ENCODE data around the gene CGB8. TPM values are rescaled to one million over a fixed set of nuclear protein-coding genes. Genes with fewer than 3 reads are reported as not detected.
"Not testable (repeated sequence)": the region's sequence is repeated elsewhere in the genome, so short reads cannot be mapped to it uniquely, and the experiment has no call there.

Gene CGB8
- total and polyA plus RNA-seq, 5 experiments from 2014 or later: not detected

DNA sequence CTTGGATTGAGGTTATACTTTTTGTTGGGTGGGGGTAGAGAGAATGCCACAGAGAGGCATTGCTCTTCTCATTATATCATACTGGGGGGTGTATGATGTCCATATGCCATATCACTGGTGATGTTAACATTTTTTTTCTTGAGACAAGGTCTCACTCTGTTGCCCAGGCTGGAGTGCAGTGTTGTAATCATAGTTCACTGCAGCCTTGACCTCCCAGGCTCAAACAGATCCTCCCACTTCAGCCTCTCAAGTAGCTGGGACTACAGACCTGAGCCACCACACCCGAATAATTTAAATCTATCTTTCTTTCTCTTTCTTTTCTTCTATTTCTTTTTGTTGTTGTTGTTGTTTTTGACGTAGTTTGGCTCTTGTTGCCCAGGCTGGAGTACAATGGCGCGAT lies 31.5 kb upstream of the CGB8 start:
- ATAC-seq: no peak
- H3K27me3 Mint-ChIP-seq: peaks cover 3 to 32% (median 25%) of the 10 kb centered on the region in 5 donors
- H3K4me3 Mint-ChIP-seq: no peak overlapping the region
- POLR2A ChIA-PET: no interaction called here
- DNase-seq: no peak
- H3K9me3 Mint-ChIP-seq: peaks cover 0 to 2% (median 0%) of the 10 kb centered on the region in 9 donors
- peaks cover 5 to 12% (median 10%) of the 10 kb centered on the region in 4 donors for H3K4me1 Mint-ChIP-seq
- peaks cover 0 to 3% (median 0%) of the 10 kb centered on the region in 3 donors for H3K36me3 Mint-ChIP-seq
- no peak overlapping the region for H3K27ac Mint-ChIP-seq

DNA sequence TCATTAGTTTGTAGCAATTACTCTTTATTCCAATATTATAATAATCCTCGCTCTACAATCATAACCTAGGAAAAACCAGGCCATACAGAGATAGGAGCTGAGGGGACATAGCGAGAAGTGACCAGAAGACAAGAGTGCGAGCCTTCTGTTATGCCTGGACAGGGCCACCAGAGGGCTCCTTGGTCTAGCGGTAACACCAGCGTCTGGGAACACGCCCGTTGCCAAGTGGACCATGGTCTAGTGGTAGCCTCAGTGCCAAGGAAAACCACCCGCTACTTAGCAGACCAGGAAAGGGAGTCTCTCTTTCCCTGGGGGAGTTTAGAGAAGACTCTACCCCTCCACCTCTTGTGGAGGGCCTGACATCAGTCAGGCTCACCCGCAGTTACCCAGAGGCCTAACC lies 26.0 kb upstream of the CGB8 start:
- ATAC-seq, H3K27ac Mint-ChIP-seq, DNase-seq, H3K9me3 Mint-ChIP-seq, H3K4me3 Mint-ChIP-seq: not testable (repeated sequence)
- Mint-ChIP-seq H3K4me1 (peaks cover 11 to 20% (median 12%) of the 10 kb centered on the region in 4 donors), H3K36me3 (peaks cover 0 to 17% (median 9%) of the 10 kb centered on the region in 3 donors), H3K27me3 (peaks cover 20 to 63% (median 50%) of the 10 kb centered on the region in 5 donors)
- POLR2A ChIA-PET: interaction anchor here (0.9 kb wide), 1 partner anchor 84 kb away, joined by 3 read pairs; no protein-coding TSS in a partner anchor

DNA sequence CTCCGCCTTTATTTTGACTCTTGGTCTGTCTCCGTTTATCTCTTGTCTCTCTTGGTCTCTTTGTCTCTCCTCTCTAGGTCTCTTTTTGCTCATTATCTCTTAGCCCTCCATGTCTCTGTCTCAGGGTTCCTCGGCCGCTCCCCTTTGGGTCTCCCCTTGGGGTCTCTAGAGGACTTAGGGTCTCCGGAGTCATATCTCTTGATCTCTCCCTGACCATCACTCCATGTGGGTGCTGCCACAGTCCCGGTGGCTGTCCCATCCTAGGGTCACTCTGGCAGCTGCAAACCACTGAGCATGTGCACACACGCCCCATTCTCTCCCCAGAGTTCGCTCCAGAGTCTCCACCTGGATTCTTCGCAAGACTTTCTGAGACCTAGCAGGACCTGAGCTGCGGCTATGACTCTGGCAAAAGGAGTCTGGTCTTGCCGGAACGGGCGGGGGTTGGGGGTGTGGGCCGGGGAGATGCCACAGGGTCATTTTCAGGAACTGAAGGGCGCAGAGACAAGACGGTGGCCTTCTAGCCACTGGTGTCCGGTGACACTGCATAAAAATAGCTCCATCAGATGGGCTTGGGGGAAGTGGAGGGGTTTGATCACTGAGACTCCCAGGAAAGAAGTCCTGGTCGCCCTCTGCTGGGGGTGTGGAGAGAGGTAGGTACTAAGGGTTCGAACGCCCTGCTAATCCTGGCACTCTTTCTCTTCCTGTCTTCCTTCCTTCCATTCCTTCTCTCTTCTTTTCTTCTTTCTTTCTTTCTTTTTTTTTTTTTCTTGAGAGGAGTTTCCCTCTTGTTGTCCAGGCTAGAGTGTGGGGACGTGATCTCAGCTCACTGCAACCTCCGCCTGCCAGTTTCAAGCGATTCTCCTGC lies 24.8 kb upstream of the CGB8 start:
- peak in 1 of 2 donors; percentile 38 for ATAC-seq
- peak overlapping the region in 1 of 10 donors; percentile 29 for H3K27ac Mint-ChIP-seq

DNA sequence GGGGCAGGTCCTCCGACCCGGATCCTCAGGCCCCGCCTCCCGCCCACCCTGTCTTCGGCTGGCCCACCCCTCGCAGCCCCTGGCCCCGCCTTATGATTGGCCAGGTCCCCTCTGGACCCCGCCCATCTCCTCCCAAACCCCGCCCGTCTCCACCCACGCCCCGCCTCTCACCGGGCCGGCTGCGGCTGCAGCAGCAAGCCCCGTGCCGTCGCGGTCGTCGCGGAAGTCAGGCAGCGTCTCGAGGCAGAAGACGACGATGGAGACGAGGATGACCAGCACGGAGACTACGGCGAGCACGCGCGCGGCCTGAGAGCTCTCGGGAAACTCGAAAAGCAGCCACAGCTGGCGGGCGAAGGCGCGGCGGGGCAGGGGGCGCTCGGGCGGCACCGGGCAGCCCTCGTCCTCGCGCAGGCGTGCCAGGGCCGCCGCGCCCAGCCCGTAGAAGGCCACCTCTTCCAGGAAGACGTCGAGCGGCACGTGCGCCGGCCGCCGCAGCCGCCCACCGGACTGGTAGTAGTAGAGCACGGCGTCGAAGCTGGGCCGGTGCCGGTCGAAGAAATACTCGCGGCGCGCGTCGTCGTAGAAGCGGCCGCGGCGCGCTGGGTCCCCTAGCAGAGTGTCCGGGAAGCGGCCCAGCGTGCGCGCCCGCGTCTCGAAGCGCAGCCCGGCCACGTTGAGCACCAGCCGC lies 23.1 kb upstream of the CGB8 start:
- Mint-ChIP-seq H3K4me3 (peak overlapping the region in 5 of 10 donors; percentile 15 to 61 (median 43)), H3K9me3 (peaks cover 0 to 15% (median 0%) of the 10 kb centered on the region in 9 donors), H3K27me3 (peaks cover 35 to 78% (median 66%) of the 10 kb centered on the region in 5 donors), H3K36me3 (peaks cover 0 to 26% (median 9%) of the 10 kb centered on the region in 3 donors), H3K27ac (peak overlapping the region in 1 of 10 donors; percentile 59), H3K4me1 (peaks cover 11 to 20% (median 12%) of the 10 kb centered on the region in 4 donors)
- POLR2A ChIA-PET: no interaction called here
- peak; percentile 44 to 54 for ATAC-seq
- peak in 1 of 10 donors; percentile 17 for DNase-seq

More for the DNA sequence above, 24.8 kb upstream of the CGB8 start:
- DNase-seq: no peak
- POLR2A ChIA-PET: interaction anchor here (0.6 kb wide), 2 partner anchors 114 to 550 kb away, joined by 3 to 6 read pairs; no protein-coding TSS in a partner anchor
- peaks cover 0 to 15% (median 0%) of the 10 kb centered on the region in 9 donors for H3K9me3 Mint-ChIP-seq
- peaks cover 11 to 20% (median 12%) of the 10 kb centered on the region in 4 donors for H3K4me1 Mint-ChIP-seq
- H3K27me3 Mint-ChIP-seq: peaks cover 28 to 73% (median 60%) of the 10 kb centered on the region in 5 donors
- peaks cover 0 to 26% (median 9%) of the 10 kb centered on the region in 3 donors for H3K36me3 Mint-ChIP-seq
- H3K4me3 Mint-ChIP-seq: peak overlapping the region in 7 of 10 donors; percentile 58 to 85 (median 77)

DNA sequence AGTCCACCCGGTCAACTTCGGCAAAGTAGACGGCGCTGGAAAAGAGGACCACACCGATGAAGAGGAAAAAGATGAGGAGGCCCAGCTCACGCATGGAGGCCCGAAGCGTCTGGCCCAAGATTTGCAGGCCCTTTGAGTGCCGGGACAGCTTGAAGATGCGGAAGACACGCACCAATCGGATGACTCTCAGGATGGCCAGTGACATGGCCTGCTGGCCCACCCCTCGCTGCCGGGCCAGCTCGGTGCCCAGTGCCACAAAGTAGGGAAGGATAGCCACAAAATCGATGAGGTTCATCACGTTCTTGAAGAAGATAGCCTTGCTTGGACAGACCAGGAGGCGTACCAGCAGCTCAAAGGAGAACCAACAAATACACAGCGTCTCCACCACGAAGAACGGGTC lies 21.5 kb upstream of the CGB8 start:
- POLR2A ChIA-PET: interaction anchor here (0.6 kb wide), 1 partner anchor 179 kb away, joined by 3 read pairs; no protein-coding TSS in a partner anchor
- ATAC-seq (no peak), DNase-seq (no peak)
- Mint-ChIP-seq H3K9me3 (peaks cover 0 to 15% (median 0%) of the 10 kb centered on the region in 9 donors), H3K4me3 (peak overlapping the region in 4 of 10 donors; percentile 3 to 60 (median 46)), H3K27me3 (peaks cover 41 to 80% (median 70%) of the 10 kb centered on the region in 5 donors), H3K36me3 (peaks cover 0 to 26% (median 9%) of the 10 kb centered on the region in 3 donors), H3K4me1 (peaks cover 10 to 18% (median 13%) of the 10 kb centered on the region in 4 donors), H3K27ac (no peak overlapping the region)

DNA sequence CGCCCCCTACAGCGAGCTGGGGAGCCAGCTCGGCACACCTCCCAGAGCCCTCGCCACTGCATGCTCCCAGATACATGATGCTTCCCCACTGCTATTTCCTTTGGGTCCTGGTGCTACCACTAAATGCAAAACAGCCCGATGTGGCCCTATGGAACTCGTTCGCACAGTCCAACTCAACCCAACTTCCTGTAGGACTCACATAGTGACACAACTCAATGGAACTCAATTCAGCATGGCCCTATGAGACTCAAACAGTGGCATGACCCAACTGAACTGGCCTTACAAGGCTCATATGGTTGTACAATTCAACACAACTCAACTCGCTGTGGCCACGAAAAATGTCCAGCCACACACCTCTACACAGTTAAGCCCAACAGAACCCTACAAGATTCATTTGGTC lies 20.1 kb upstream of the CGB8 start:
- H3K27me3 Mint-ChIP-seq: peaks cover 39 to 78% (median 66%) of the 10 kb centered on the region in 5 donors
- POLR2A ChIA-PET: interaction anchor here (0.6 kb wide), 1 partner anchor 155 kb away, joined by 4 read pairs; no protein-coding TSS in a partner anchor
- DNase-seq (no peak), ATAC-seq (no peak)
- peaks cover 0 to 26% (median 9%) of the 10 kb centered on the region in 3 donors for H3K36me3 Mint-ChIP-seq
- peaks cover 0 to 15% (median 0%) of the 10 kb centered on the region in 9 donors for H3K9me3 Mint-ChIP-seq
- H3K4me3 Mint-ChIP-seq: no peak overlapping the region
- H3K27ac Mint-ChIP-seq: no peak overlapping the region
- H3K4me1 Mint-ChIP-seq: peaks cover 8 to 15% (median 13%) of the 10 kb centered on the region in 4 donors

DNA sequence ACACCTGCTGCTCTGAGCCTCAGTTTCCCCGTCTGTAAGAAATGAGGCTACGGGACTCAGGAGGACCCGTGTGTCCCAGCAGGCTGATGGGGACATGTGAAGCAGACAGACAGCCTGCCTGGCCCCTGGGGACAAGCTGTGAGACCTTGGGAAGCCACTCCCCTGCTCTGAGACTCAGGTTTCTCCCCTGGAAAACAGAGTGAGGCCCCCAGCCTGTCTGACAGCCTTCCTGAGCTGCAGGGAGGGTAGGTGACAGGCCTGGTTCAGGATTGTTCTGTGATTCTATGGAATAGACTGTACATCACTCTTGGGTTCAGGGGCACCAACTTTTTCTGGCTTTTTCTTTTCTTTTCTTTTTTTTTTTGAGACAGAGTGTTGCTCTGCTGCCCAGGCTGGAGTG lies 18.6 kb upstream of the CGB8 start:
- no peak overlapping the region for H3K27ac Mint-ChIP-seq
- H3K4me1 Mint-ChIP-seq: peaks cover 0 to 7% (median 3%) of the 10 kb centered on the region in 4 donors
- H3K4me3 Mint-ChIP-seq: no peak overlapping the region
- DNase-seq (no peak), ATAC-seq (no peak)
- peaks cover 28 to 75% (median 56%) of the 10 kb centered on the region in 5 donors for H3K27me3 Mint-ChIP-seq
- POLR2A ChIA-PET: no interaction called here
- H3K36me3 Mint-ChIP-seq: peaks cover 0 to 15% (median 0%) of the 10 kb centered on the region in 3 donors
- H3K9me3 Mint-ChIP-seq: peaks cover 0 to 15% (median 0%) of the 10 kb centered on the region in 9 donors

DNA sequence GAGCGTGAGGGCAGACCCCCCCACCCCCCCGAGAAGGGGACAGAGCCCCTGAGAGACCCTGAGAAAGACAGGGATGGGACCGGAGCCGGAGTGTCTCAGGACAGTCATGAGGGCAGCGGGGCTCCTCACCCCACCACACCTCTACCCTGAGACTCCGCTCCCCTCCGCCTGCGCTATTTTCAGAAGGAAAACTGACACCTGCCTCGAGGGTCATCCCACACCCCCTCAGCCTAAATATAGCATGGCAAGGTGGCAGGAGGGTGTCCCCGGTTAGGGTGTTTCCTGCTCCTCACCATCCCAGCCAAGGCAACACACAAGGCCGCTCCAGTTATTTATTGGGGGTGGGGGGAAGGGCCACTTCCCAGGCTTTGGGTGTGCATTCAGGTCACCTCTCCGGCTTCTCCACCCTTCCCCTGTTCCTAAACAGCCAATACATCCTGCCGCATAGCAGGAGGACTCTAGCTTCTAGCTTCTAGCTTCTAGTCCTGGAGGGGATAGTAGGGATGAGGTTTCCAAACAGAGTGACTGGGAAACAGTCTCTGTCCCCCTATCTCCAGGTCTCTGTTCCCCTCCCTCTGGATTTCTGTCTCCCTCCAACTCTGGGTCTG lies 17.1 kb upstream of the CGB8 start:
- H3K27ac Mint-ChIP-seq: no peak overlapping the region
- H3K36me3 Mint-ChIP-seq: peaks cover 0 to 15% (median 0%) of the 10 kb centered on the region in 3 donors
- peak overlapping the region in 2 of 10 donors; percentile 36 to 57 for H3K4me3 Mint-ChIP-seq
- ATAC-seq (no peak), DNase-seq (no peak)
- peaks cover 27 to 71% (median 53%) of the 10 kb centered on the region in 5 donors for H3K27me3 Mint-ChIP-seq
- peaks cover 0 to 5% (median 1%) of the 10 kb centered on the region in 4 donors for H3K4me1 Mint-ChIP-seq
- POLR2A ChIA-PET: no interaction called here
- H3K9me3 Mint-ChIP-seq: peaks cover 0 to 15% (median 0%) of the 10 kb centered on the region in 9 donors

DNA sequence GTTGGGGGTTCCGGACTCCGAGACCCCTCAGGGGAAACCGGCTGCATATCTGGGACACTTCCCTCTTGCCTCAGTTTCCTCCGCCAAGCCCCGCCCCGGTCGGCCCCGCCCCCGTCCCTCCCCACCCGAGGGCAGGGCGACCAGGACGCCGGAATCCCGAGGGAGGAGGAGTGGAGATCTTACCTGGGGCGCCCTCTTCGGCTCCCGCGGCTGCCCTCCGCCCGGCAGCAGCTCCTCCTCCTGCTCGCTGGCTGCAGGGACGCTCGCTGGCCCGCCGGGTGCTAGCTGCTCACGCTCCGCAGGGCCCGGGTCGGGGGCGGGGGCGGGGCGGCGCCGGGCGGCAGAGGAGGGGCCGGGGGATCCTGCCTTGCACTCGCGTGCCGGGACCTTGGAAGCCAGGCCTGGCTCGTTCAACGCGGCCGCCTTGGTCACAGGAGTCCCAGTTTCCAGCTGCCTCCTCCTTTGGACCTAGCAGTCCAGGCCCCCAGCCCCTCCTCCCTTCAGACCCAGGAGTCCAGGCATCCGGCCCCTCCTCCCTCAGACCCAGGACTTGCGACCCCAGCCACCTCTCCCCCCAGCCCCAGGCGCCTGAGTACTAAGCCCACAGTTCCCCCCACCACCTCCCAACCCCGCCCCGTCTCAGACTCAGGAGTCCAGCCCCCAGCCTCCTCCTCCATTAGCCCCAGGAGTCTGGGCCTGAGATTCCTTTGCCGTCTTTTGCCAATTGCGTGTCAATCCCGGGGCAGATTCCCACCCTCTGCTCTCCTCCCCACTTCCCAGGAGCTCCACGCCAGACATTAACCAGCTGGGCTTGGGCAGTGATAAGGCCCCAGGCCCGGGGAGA lies 16.1 kb upstream of the CGB8 start, which contains the start of gene NTF4:
Gene NTF4 (minus strand): TSS at position 51 of the 844 bp plus-strand sequence. CDS start 2,821 bp downstream, outside the sequence.
- POLR2A ChIA-PET: interaction anchor here (0.6 kb wide), 1 partner anchor 45 kb away, joined by 3 read pairs; no protein-coding TSS in a partner anchor
- Mint-ChIP-seq H3K36me3 (peaks cover 0 to 9% (median 0%) of the 10 kb centered on the region in 3 donors), H3K27me3 (peaks cover 27 to 67% (median 51%) of the 10 kb centered on the region in 5 donors), H3K27ac (peak within 1 kb of the TSS in 2 of 10 donors; percentile 37 to 79), H3K9me3 (peaks cover 0 to 9% (median 0%) of the 10 kb centered on the region in 9 donors), H3K4me1 (peaks cover 0 to 5% (median 0%) of the 10 kb centered on the region in 4 donors), H3K4me3 (peak within 1 kb of the TSS in 5 of 10 donors; percentile 20 to 42 (median 26))
- peak; percentile 18 to 54 for ATAC-seq
- DNase-seq: no peak

DNA sequence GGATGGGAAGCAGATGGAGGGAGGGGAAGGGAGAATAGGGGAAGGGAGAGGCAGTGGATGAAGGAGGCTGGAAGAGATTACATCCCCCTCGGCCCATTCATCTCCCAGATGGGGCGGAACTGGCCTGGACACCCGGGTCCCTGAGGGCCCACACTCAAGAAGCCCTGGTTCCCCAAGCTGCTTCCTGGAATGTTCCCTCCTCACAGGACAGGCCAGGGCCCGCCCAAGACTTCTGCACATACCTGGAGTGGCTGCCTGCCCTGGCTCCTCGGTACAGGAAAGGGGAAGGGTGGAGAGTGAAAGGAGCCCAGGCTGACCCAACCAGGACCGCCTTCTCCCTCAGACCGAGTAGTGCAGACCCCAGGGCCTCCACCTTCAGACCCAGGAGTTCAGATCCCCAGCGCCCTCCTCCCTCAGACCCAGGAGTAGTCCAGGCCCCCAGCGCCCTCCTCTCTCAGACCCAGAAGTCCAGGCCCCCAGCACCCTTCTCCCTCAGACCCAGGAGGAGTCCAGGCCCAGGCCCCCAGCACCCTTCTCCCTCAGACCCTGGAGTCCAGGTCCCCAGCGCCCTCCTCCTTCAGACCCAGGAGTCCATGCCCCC lies 15.2 kb upstream of the CGB8 start:
- peaks cover 0 to 5% (median under 1%) of the 10 kb centered on the region in 4 donors for H3K4me1 Mint-ChIP-seq
- H3K4me3 Mint-ChIP-seq: peak overlapping the region in 2 of 10 donors; percentile 1 to 36
- POLR2A ChIA-PET: no interaction called here
- H3K27ac Mint-ChIP-seq: no peak overlapping the region
- peaks cover 0 to 3% (median 0%) of the 10 kb centered on the region in 9 donors for H3K9me3 Mint-ChIP-seq
- peaks cover 0 to 2% (median 0%) of the 10 kb centered on the region in 3 donors for H3K36me3 Mint-ChIP-seq
- ATAC-seq (no peak), DNase-seq (no peak)
- H3K27me3 Mint-ChIP-seq: peaks cover 25 to 66% (median 50%) of the 10 kb centered on the region in 5 donors

DNA sequence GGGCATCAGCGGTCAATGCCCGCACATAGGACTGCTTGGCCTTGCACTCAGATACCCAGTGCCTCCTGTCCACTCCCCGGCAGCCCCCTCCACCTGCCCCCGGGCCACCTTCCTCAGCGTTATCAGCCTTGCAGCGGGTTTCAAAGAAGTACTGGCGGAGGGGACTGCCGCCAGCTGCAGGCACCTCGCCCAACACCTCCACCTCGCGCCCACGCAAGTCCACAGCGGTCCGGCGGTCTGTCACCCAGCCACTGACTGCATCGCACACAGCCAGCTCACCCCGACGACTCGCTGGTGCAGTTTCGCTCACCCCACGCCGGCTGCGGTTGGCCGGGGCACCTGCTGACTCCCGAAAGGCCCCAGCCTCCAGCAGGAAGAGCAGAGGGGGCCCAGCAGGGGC lies 12.5 kb upstream of the CGB8 start:
- no peak overlapping the region for H3K27ac Mint-ChIP-seq
- no peak overlapping the region for H3K4me3 Mint-ChIP-seq
- H3K9me3 Mint-ChIP-seq: no peaks in the 10 kb centered on the region
- POLR2A ChIA-PET: no interaction called here
- no peak for ATAC-seq
- H3K36me3 Mint-ChIP-seq: no peaks in the 10 kb centered on the region
- H3K27me3 Mint-ChIP-seq: peaks cover 18 to 68% (median 41%) of the 10 kb centered on the region in 5 donors
- H3K4me1 Mint-ChIP-seq: peaks cover 9 to 21% (median 19%) of the 10 kb centered on the region in 4 donors
- no peak for DNase-seq

Measured in naive thymus-derived CD8-positive, alpha-beta T cell (primary cell).